HepG2 (cell line): ENCODE data around the gene DPCD. TPM values are rescaled to one million over a fixed set of nuclear protein-coding genes. Genes with fewer than 3 reads are reported as not detected.

Experiments used
- ATAC-seq: fragments of 200-7000 bp; cut with Tn5 transposase; 3 replicates; pipeline ENCODE4 v1.9.1; 2020; ENCODE audit warnings: mild to moderate bottlenecking, moderate library complexity
- BruUV-seq: library from RNA; stranded (reverse); fragments of 400-500 nt; replicated peaks from 2 replicates; lab custom pipeline; 2021; lab: Mats Ljungman, UMichigan
- CTCF ChIA-PET: fragments of 300-600 bp; formaldehyde crosslinking; extraction: SDS; loops from one replicate; lab custom pipeline; 2021; ENCODE audit warnings: low total read pairs, inconsistent platforms, low intra/inter-chr PET ratio; lab: Yijun Ruan, JAX
- POLR2A ChIA-PET: fragments of 350-600 bp; sonication (Branson Sonifier 250); formaldehyde crosslinking; loops from one replicate; lab custom pipeline; 2020; ENCODE audit warnings: antibody characterized with exemption, inconsistent platforms; lab: Yijun Ruan, JAX
- DNase-seq: peaks from one replicate; pipeline ENCODE4 v3.0.0-alpha.2; 2015; ENCODE audit warnings: low spot score
- FAIRE-seq: peaks from 3 replicates; lab custom pipeline; 2011; peaks lifted over from hg19 to GRCh38; lab: Jason Lieb, UNC
- H2AFZ ChIP-seq: one replicate; pipeline ENCODE4 v1.6.1; 2011; ENCODE audit warnings: low read length, inconsistent platforms
- H3K27ac ChIP-seq: fragments of 300-600 bp; 3 replicates; pipeline ENCODE4 v1.8.0; 2011; ENCODE audit warnings: mixed run types, mild to moderate bottlenecking, mixed read lengths, low read length, inconsistent platforms; ENCODE audit not compliant: insufficient read depth; ENCODE audit errors: extremely low read length
- H3K27me3 ChIP-seq, 2 experiments: fragments of 200-600 bp in 1 of 2; 2 replicates in 1 of 2; 3 replicates in 1 of 2; pipeline versions ENCODE4 v1.6.0 to v1.8.0; 2011; ENCODE audit warnings: low read length in 2 of 2, mild to moderate bottlenecking in 2 of 2, moderate library complexity in 2 of 2, inconsistent platforms in 1 of 2; ENCODE audit not compliant: insufficient read depth in 2 of 2, control insufficient read depth in 1 of 2
- H3K36me3 ChIP-seq, 2 experiments: fragments of 200-600 bp in 1 of 2; replicated peaks in 1 of 2; 2 replicates in 1 of 2; 3 replicates in 1 of 2; pipeline versions ENCODE4 v1.5.1 to v1.8.0; 2011; ENCODE audit warnings: low read length in 2 of 2, inconsistent platforms in 1 of 2; ENCODE audit not compliant: insufficient read depth in 2 of 2, control insufficient read depth in 1 of 2
- H3K4me1 ChIP-seq: 2 replicates; pipeline ENCODE4 v1.5.1; 2012; ENCODE audit warnings: low read length, inconsistent platforms; ENCODE audit not compliant: insufficient read depth
- H3K4me2 ChIP-seq: 2 replicates; pipeline ENCODE4 v1.6.0; 2011; ENCODE audit warnings: low read depth, low read length, inconsistent platforms
- H3K4me3 ChIP-seq, 3 experiments: fragments of 200-600 bp in 1 of 3; sonication (generic), shearing (Covaris generic) in 1 of 3; replicated peaks in 1 of 3; 2 replicates each; pipeline ENCODE4 v1.5.1; 2011 to 2016; ENCODE audit warnings: low read length in 3 of 3, inconsistent platforms in 2 of 3, low read depth in 2 of 3, mild to moderate bottlenecking in 2 of 3, control low read depth in 1 of 3, mixed read lengths in 1 of 3; ENCODE audit not compliant: insufficient read depth in 1 of 3
- H3K79me2 ChIP-seq: one replicate; pipeline ENCODE4 v1.6.1; 2011; ENCODE audit warnings: low read length, inconsistent platforms; ENCODE audit not compliant: insufficient read depth
- H3K9ac ChIP-seq: 2 replicates; pipeline ENCODE4 v1.6.0; 2011; ENCODE audit warnings: mild to moderate bottlenecking, low read depth, low read length, inconsistent platforms; ENCODE audit not compliant: insufficient read depth
- H3K9me3 ChIP-seq: 2 replicates; pipeline ENCODE4 v1.5.1; 2012; ENCODE audit warnings: mild to moderate bottlenecking, low read length
- H4K20me1 ChIP-seq: 2 replicates; pipeline ENCODE4 v1.6.0; 2011; ENCODE audit warnings: inconsistent platforms, mild to moderate bottlenecking, low read length, moderate library complexity; ENCODE audit not compliant: insufficient read depth
- BRD4 ChIP-seq: sonication (generic); formaldehyde crosslinking; IDR thresholded peaks from 2 replicates; pipeline ENCODE4 v1.4.0; 2020; ENCODE audit warnings: missing genetic modification reagents
- CHD2 ChIP-seq: IDR thresholded peaks from 2 replicates; pipeline ENCODE4 v1.6.1; 2011; ENCODE audit warnings: low read depth, low read length, improper control_type of control experiment
- FLYWCH1 ChIP-seq: sonication (generic); formaldehyde crosslinking; IDR thresholded peaks from 2 replicates; pipeline ENCODE4 v1.8.1; 2023; ENCODE audit warnings: mild to moderate bottlenecking, missing genetic modification reagents
- HOXA3 ChIP-seq: sonication (generic); formaldehyde crosslinking; IDR thresholded peaks from 2 replicates; pipeline ENCODE4 v1.5.0; 2020; ENCODE audit warnings: missing genetic modification reagents
- IRX3 ChIP-seq: sonication (generic); formaldehyde crosslinking; IDR thresholded peaks from 2 replicates; pipeline ENCODE4 v1.8.1; 2023; ENCODE audit warnings: mild to moderate bottlenecking, low read depth, missing genetic modification reagents, borderline replicate concordance
- KLF13 ChIP-seq: sonication (generic); formaldehyde crosslinking; IDR thresholded peaks from 2 replicates; pipeline ENCODE4 v1.4.0; 2020; ENCODE audit warnings: mild to moderate bottlenecking, missing genetic modification reagents
- MED8 ChIP-seq: sonication (generic); formaldehyde crosslinking; IDR thresholded peaks from 2 replicates; pipeline ENCODE4 v1.8.1; 2023; ENCODE audit warnings: mild to moderate bottlenecking, missing genetic modification reagents; ENCODE audit not compliant: insufficient replicate concordance
- MTF1 ChIP-seq: sonication (generic); formaldehyde crosslinking; IDR thresholded peaks from 2 replicates; pipeline ENCODE4 v1.5.0; 2020; ENCODE audit warnings: missing genetic modification reagents
- SYNCRIP ChIP-seq: fragments of 200-400 bp; formaldehyde crosslinking; IDR thresholded peaks from 2 replicates; pipeline ENCODE4 v1.6.1; 2018; ENCODE audit warnings: mild to moderate bottlenecking, low read depth, low read length; ENCODE audit not compliant: insufficient read depth
- THYN1 ChIP-seq: sonication (generic); formaldehyde crosslinking; IDR thresholded peaks from 2 replicates; pipeline ENCODE4 v1.8.1; 2023; ENCODE audit warnings: low read depth, mild to moderate bottlenecking, moderate library complexity, missing genetic modification reagents, borderline replicate concordance
- ZNF343 ChIP-seq: sonication (generic); formaldehyde crosslinking; IDR thresholded peaks from 2 replicates; pipeline ENCODE4 v1.4.0; 2020; ENCODE audit warnings: mild to moderate bottlenecking, missing genetic modification reagents
- ZNF607 ChIP-seq: sonication (generic); formaldehyde crosslinking; IDR thresholded peaks from 2 replicates; pipeline ENCODE4 v1.5.1; 2020; ENCODE audit warnings: missing genetic modification reagents, mild to moderate bottlenecking, borderline replicate concordance
- ZNF768 ChIP-seq: sonication (generic); formaldehyde crosslinking; IDR thresholded peaks from 2 replicates; pipeline ENCODE4 v1.4.0; 2020; ENCODE audit warnings: missing genetic modification reagents
- WGBS: methylation state at CpG from one replicate; pipeline ENCODE4 v1.1.6; 2017; ENCODE audit warnings: low lambda C conversion rate; 5-methylcytosine and 5-hydroxymethylcytosine counted together
- in situ Hi-C: cut with HindIII; loops from 2 replicates; pipeline ENCODE4 v1.10.0; 2017; ENCODE audit warnings: low pct_unique_long_range_greater_than_20kb; ENCODE audit not compliant: extremely low pct_ligation_motif_present
- intact Hi-C: fragments of 100-400 bp; cut with micrococcal nuclease; formaldehyde crosslinking; loops from one replicate; pipeline ENCODE4 v1.10.0; 2022; ENCODE audit not compliant: unreplicated experiment
- polyA plus RNA-seq, 8 experiments: library from polyadenylated mRNA; depleted of rRNA in 3 of 8; stranded (reverse) in 7 of 8; unstranded in 1 of 8; fragments of >200 nt; fragmentation: Illumina TruSeq in 4 of 8; extraction: Trizol in 4 of 8; gene quantifications; 2 replicates each; pipeline versions ENCODE4 v1.2.1 to v1.2.3, GENCODE V29; 2011 to 2016; ENCODE audit warnings: low read depth in 4 of 8, missing spikeins in 1 of 8, mixed read lengths in 1 of 8; ENCODE audit not compliant: insufficient read depth in 1 of 8
- total RNA-seq, 5 experiments: library from RNA; depleted of rRNA; stranded (reverse); fragments of >200 nt; fragmentation: Illumina TruSeq; extraction: Trizol; gene quantifications; 2 replicates each; pipeline ENCODE4 v1.2.3, GENCODE V29; 2016; ENCODE audit warnings: low read depth in 1 of 5
- TF ChIP-seq, protein P1 (sequence below): sonication (generic); formaldehyde crosslinking; IDR thresholded peaks from 2 replicates; pipeline ENCODE4 v1.9.0; 2021; ENCODE audit warnings: missing genetic modification reagents, borderline replicate concordance
- TF ChIP-seq, protein P2 (sequence below): sonication (generic); formaldehyde crosslinking; conservative IDR thresholded peaks from 2 replicates; pipeline ENCODE4 v1.8.0; 2022; ENCODE audit warnings: missing genetic modification reagents
- TF ChIP-seq, protein P3 (sequence below): sonication (generic); formaldehyde crosslinking; conservative IDR thresholded peaks from 2 replicates; pipeline ENCODE4 v1.4.0; 2020; ENCODE audit warnings: missing genetic modification reagents
- TF ChIP-seq, protein P4 (sequence below): sonication (generic); formaldehyde crosslinking; IDR thresholded peaks from 2 replicates; pipeline ENCODE4 v1.4.0; 2020; ENCODE audit warnings: mild to moderate bottlenecking, missing genetic modification reagents

Gene DPCD
- total and polyA plus RNA-seq, 2 of the 13 experiments (the other 11 are each of a cell fraction or from before 2014, with no cell fraction given) = 25.2 to 27.0 TPM

DNA sequence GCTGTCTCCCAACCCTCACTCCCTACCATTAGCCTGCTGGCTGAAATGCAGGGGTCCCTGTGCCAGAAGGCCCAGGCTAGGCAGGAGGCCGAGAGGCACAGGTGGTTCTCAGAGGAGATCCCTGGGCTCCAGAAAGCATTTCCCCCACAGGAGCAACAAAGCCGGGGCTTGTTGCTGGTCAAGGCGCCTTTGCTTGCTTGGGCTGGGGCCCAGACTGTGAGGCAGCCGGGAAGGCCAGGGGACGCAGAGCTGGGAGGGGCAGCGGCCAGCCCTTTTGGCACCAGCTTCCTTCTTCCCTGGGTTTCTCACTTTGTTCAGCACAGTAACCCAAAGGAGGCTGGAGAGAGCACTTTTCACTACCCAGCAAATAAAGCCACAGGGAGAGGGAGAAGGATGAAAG lies 58.2 kb downstream of the DPCD start (continued):
- TF ChIP-seq, protein P1, sequence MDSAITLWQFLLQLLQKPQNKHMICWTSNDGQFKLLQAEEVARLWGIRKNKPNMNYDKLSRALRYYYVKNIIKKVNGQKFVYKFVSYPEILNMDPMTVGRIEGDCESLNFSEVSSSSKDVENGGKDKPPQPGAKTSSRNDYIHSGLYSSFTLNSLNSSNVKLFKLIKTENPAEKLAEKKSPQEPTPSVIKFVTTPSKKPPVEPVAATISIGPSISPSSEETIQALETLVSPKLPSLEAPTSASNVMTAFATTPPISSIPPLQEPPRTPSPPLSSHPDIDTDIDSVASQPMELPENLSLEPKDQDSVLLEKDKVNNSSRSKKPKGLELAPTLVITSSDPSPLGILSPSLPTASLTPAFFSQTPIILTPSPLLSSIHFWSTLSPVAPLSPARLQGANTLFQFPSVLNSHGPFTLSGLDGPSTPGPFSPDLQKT (CRISPR knock-in tag) = no peak
- TF ChIP-seq MTF1 (CRISPR knock-in tag) = no peak
- no peak for TF ChIP-seq ZNF768 (CRISPR knock-in tag)
- TF ChIP-seq ZNF607 (CRISPR knock-in tag) = no peak
- TF ChIP-seq, protein P2, sequence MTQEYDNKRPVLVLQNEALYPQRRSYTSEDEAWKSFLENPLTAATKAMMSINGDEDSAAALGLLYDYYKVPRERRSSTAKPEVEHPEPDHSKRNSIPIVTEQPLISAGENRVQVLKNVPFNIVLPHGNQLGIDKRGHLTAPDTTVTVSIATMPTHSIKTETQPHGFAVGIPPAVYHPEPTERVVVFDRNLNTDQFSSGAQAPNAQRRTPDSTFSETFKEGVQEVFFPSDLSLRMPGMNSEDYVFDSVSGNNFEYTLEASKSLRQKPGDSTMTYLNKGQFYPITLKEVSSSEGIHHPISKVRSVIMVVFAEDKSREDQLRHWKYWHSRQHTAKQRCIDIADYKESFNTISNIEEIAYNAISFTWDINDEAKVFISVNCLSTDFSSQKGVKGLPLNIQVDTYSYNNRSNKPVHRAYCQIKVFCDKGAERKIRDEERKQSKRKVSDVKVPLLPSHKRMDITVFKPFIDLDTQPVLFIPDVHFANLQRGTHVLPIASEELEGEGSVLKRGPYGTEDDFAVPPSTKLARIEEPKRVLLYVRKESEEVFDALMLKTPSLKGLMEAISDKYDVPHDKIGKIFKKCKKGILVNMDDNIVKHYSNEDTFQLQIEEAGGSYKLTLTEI (CRISPR knock-in tag) = no peak
- TF ChIP-seq, all 625 proteins: peak for 0

DNA sequence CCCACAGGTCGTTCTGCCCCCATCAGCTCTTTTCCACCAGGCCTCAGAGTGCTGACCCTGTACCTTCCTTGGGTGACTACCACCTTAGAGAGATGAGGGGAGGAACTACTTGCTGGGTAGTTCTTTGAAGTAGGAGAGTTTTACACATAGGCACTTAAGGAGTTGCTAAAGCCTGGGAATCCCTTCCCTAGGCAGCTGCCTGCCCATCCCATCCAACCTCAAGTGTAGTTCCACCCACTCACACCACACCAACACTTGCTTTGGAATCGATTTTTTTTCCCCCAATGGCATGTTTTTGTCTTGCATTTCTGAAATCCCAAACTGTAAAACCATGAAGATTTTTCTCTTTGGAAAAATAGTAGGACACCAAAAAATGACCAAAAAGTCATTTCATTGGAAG lies 59.1 kb downstream of the DPCD start:
- Histone ChIP-seq H3K4me1 (no peaks in the 10 kb centered on the region), H4K20me1 (no peaks in the 10 kb centered on the region), H3K79me2 (no peaks in the 10 kb centered on the region), H3K27ac (no peak overlapping the region), H3K36me3 (peaks cover 2 to 29% of the 10 kb centered on the region in 2 experiments; a peak in 3 of 5 replicates), H3K9me3 (no peaks in the 10 kb centered on the region), H2AFZ (no peak overlapping the region), H3K9ac (no peak overlapping the region), H3K27me3 (no peaks in the 10 kb centered on the region), H3K4me3 (no peak overlapping the region), H3K4me2 (no peak overlapping the region)
- intact Hi-C loops = no loop called here
- POLR2A ChIA-PET = no interaction called here
- ATAC-seq = no peak
- 70% methylated on average over 2 of the region's 2 CpGs for WGBS
- in situ Hi-C loops = no loop called here
- FAIRE-seq = no peak
- DNase-seq = no peak
- BruUV-seq = no TSS peak
- CTCF ChIA-PET = no interaction called here
- no peak for TF ChIP-seq ZNF343 (CRISPR knock-in tag)
- no peak for TF ChIP-seq FLYWCH1 (CRISPR knock-in tag)
- no peak for TF ChIP-seq THYN1
- TF ChIP-seq SYNCRIP = no peak
- TF ChIP-seq BRD4 = no peak
- TF ChIP-seq, protein P3, sequence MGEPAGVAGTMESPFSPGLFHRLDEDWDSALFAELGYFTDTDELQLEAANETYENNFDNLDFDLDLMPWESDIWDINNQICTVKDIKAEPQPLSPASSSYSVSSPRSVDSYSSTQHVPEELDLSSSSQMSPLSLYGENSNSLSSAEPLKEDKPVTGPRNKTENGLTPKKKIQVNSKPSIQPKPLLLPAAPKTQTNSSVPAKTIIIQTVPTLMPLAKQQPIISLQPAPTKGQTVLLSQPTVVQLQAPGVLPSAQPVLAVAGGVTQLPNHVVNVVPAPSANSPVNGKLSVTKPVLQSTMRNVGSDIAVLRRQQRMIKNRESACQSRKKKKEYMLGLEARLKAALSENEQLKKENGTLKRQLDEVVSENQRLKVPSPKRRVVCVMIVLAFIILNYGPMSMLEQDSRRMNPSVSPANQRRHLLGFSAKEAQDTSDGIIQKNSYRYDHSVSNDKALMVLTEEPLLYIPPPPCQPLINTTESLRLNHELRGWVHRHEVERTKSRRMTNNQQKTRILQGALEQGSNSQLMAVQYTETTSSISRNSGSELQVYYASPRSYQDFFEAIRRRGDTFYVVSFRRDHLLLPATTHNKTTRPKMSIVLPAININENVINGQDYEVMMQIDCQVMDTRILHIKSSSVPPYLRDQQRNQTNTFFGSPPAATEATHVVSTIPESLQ (CRISPR knock-in tag) = no peak
- no peak for TF ChIP-seq MED8 (CRISPR knock-in tag)
- TF ChIP-seq HOXA3 (CRISPR knock-in tag) = no peak
- no peak for TF ChIP-seq KLF13 (CRISPR knock-in tag)
- TF ChIP-seq CHD2 = no peak
- TF ChIP-seq IRX3 (CRISPR knock-in tag) = no peak
- TF ChIP-seq, protein P4, sequence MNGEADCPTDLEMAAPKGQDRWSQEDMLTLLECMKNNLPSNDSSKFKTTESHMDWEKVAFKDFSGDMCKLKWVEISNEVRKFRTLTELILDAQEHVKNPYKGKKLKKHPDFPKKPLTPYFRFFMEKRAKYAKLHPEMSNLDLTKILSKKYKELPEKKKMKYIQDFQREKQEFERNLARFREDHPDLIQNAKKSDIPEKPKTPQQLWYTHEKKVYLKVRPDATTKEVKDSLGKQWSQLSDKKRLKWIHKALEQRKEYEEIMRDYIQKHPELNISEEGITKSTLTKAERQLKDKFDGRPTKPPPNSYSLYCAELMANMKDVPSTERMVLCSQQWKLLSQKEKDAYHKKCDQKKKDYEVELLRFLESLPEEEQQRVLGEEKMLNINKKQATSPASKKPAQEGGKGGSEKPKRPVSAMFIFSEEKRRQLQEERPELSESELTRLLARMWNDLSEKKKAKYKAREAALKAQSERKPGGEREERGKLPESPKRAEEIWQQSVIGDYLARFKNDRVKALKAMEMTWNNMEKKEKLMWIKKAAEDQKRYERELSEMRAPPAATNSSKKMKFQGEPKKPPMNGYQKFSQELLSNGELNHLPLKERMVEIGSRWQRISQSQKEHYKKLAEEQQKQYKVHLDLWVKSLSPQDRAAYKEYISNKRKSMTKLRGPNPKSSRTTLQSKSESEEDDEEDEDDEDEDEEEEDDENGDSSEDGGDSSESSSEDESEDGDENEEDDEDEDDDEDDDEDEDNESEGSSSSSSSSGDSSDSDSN (CRISPR knock-in tag) = no peak
